ENCODE data around the gene ADGRD1.

GRCh38 chr12:130973109-130973508 is 19.4 kb downstream of the ADGRD1 start:
- TF ChIP-seq FOXP2 (optimal IDR thresholded peaks at IDR 0.05; ENCODE audit: control extremely low read depth, extremely low read length, insufficient read depth) (no peak), POLR2AphosphoS5 (IDR thresholded peaks at IDR 0.05; ENCODE audit: borderline replicate concordance, low read depth, low read length) (no peak)

Data from SK-N-MC (cell line).